CD14-positive monocyte (primary cell): ENCODE data around the gene DNAH10. TPM values are rescaled to one million over a fixed set of nuclear protein-coding genes. Genes with fewer than 3 reads are reported as not detected.

Source experiments
- DNase-seq, 3 donors: peaks; one replicate each; pipeline ENCODE4 v3.0.0-alpha.2; 2011 to 2022
- H2AFZ ChIP-seq: 2 replicates; pipeline ENCODE4 v1.6.0; 2012; ENCODE audit warnings: mild to moderate bottlenecking, low read depth, low read length, inconsistent platforms; ENCODE audit not compliant: insufficient read depth, poor library complexity, severe bottlenecking
- H3K27ac ChIP-seq, 2 donors: 1 replicate in 1 of 2; 2 replicates in 1 of 2; pipeline ENCODE4 v1.5.1; 2012 to 2013; ENCODE audit warnings: low read length in 2 of 2, control low read depth in 1 of 2, inconsistent platforms in 1 of 2, low read depth in 1 of 2, mild to moderate bottlenecking in 1 of 2
- H3K27me3 ChIP-seq, 2 donors: one replicate each; pipeline versions ENCODE4 v1.6.0 to v1.6.1; 2011 to 2013; ENCODE audit warnings: low read length in 2 of 2; ENCODE audit not compliant: control insufficient read depth in 2 of 2, insufficient read depth in 2 of 2
- H3K36me3 ChIP-seq, 2 donors: replicated peaks in 1 of 2; 1 replicate in 1 of 2; 2 replicates in 1 of 2; pipeline versions ENCODE4 v1.5.1 to v1.6.1; 2012 to 2013; ENCODE audit warnings: low read length in 2 of 2, control low read depth in 1 of 2, inconsistent platforms in 1 of 2, mild to moderate bottlenecking in 1 of 2; ENCODE audit not compliant: insufficient read depth in 2 of 2, control insufficient read depth in 1 of 2
- H3K4me1 ChIP-seq, 2 donors: 1 replicate in 1 of 2; 2 replicates in 1 of 2; pipeline versions ENCODE4 v1.5.1 to v1.6.1; 2012 to 2013; ENCODE audit warnings: low read length in 2 of 2, control low read depth in 1 of 2, inconsistent platforms in 1 of 2, mild to moderate bottlenecking in 1 of 2, moderate library complexity in 1 of 2; ENCODE audit not compliant: insufficient read depth in 2 of 2, control insufficient read depth in 1 of 2
- H3K4me2 ChIP-seq: replicated peaks from 2 replicates; pipeline ENCODE3; 2012; ENCODE audit warnings: low read length, moderate library complexity, mild to moderate bottlenecking; ENCODE audit not compliant: poor library complexity, severe bottlenecking; ENCODE audit errors: extremely low read depth
- H3K4me3 ChIP-seq, 3 experiments: fragments of 200-600 bp in 1 of 3; sonication (generic) in 1 of 3; replicated peaks in 1 of 3; 1 replicate in 2 of 3; 2 replicates in 1 of 3; pipeline ENCODE4 v1.5.1; 2011 to 2013; ENCODE audit warnings: low read length in 3 of 3, mild to moderate bottlenecking in 3 of 3, control low read depth in 2 of 3, low read depth in 2 of 3, inconsistent platforms in 1 of 3, moderate library complexity in 1 of 3
- H3K79me2 ChIP-seq: 2 replicates; pipeline ENCODE4 v1.6.0; 2012; ENCODE audit warnings: mild to moderate bottlenecking, control low read depth, inconsistent platforms, low read length, moderate library complexity; ENCODE audit not compliant: insufficient read depth
- H3K9ac ChIP-seq: 2 replicates; pipeline ENCODE4 v1.6.0; 2017; ENCODE audit warnings: low read length, mild to moderate bottlenecking; ENCODE audit not compliant: insufficient read depth, poor library complexity, severe bottlenecking
- H3K9me3 ChIP-seq, 2 donors: replicated peaks in 1 of 2; 1 replicate in 1 of 2; 2 replicates in 1 of 2; pipeline versions ENCODE4 v1.5.1 to v1.6.1; 2012 to 2013; ENCODE audit warnings: low read length in 2 of 2, control low read depth in 1 of 2; ENCODE audit not compliant: control insufficient read depth in 1 of 2, insufficient read depth in 1 of 2
- H4K20me1 ChIP-seq: 2 replicates; pipeline ENCODE4 v1.6.0; 2012; ENCODE audit warnings: mild to moderate bottlenecking, low read length, control low read depth, moderate library complexity; ENCODE audit not compliant: insufficient read depth
- H3K27ac Mint-ChIP-seq, 7 donors: one replicate each; pipeline ENCODE4 v1.8.0; 2020; ENCODE audit warnings: mild to moderate bottlenecking in 7 of 7, mixed read lengths in 7 of 7, moderate library complexity in 6 of 7, inconsistent platforms in 2 of 7
- H3K27me3 Mint-ChIP-seq, 3 donors: one replicate each; pipeline ENCODE4 v1.8.0; 2021 to 2022; ENCODE audit warnings: low read depth in 3 of 3, mild to moderate bottlenecking in 3 of 3, mixed read lengths in 3 of 3, moderate library complexity in 3 of 3, inconsistent platforms in 1 of 3
- H3K36me3 Mint-ChIP-seq, 2 donors: one replicate each; pipeline ENCODE4 v1.8.0; 2020; ENCODE audit warnings: mixed read lengths in 2 of 2, inconsistent platforms in 1 of 2, mild to moderate bottlenecking in 1 of 2
- H3K4me1 Mint-ChIP-seq: one replicate; pipeline ENCODE4 v1.8.0; 2020; ENCODE audit warnings: mild to moderate bottlenecking, mixed read lengths
- H3K4me3 Mint-ChIP-seq, 2 donors: one replicate each; pipeline ENCODE4 v1.8.0; 2020; ENCODE audit warnings: mild to moderate bottlenecking in 2 of 2, mixed read lengths in 2 of 2, moderate library complexity in 1 of 2
- H3K9me3 Mint-ChIP-seq, 7 donors: one replicate each; pipeline ENCODE4 v1.8.0; 2020 to 2022; ENCODE audit warnings: mixed read lengths in 7 of 7, mild to moderate bottlenecking in 6 of 7, moderate library complexity in 6 of 7, inconsistent platforms in 2 of 7
- CTCF ChIP-seq: fragments of 200-600 bp; IDR thresholded peaks from one replicate; pipeline ENCODE4 v1.8.0; 2022; ENCODE audit warnings: antibody characterized with exemption, mild to moderate bottlenecking
- WGBS: methylation state at CpG from one replicate; pipeline ENCODE4 v1.1.5; 2013; ENCODE audit warnings: missing lambda C conversion rate; ENCODE audit not compliant: insufficient coverage; 5-methylcytosine and 5-hydroxymethylcytosine counted together
- intact Hi-C, 2 donors: fragments of 100-400 bp; cut with micrococcal nuclease; formaldehyde crosslinking; loops; one replicate each; pipeline versions ENCODE4 v1.15.0 to v1.15.1; 2023
- polyA plus RNA-seq, 3 donors: library from polyadenylated mRNA; depleted of rRNA in 1 of 3; unstranded in 2 of 3; stranded (reverse) in 1 of 3; fragments of 300-500 nt in 2 of 3; fragments of >200 nt in 1 of 3; fragmentation: Illumina TruSeq in 2 of 3; gene quantifications; 1 replicate in 2 of 3; 2 replicates in 1 of 3; pipeline ENCODE4 v1.2.3, GENCODE V29; 2012 to 2021

The DNAH10 gene
- polyA plus RNA-seq, 3 donors = not detected

- Histone ChIP-seq H3K4me1 (no peaks in the 10 kb centered on the region), H3K27me3 (no peaks in the 10 kb centered on the region), H3K9ac (no peak overlapping the region), H3K36me3 (no peaks in the 10 kb centered on the region), H3K4me2 (no peak overlapping the region), H3K9me3 (no peaks in the 10 kb centered on the region), H3K4me3 (no peak overlapping the region), H4K20me1 (no peaks in the 10 kb centered on the region), H3K79me2 (no peaks in the 10 kb centered on the region), H2AFZ (no peak overlapping the region), H3K27ac (no peak overlapping the region)
- H3K27me3 Mint-ChIP-seq = peaks cover 4 to 7% (median 6%) of the 10 kb centered on the region in 3 donors
- no peak for TF ChIP-seq CTCF
- no peak overlapping the region for H3K4me3 Mint-ChIP-seq
- peaks cover 3% of the 10 kb centered on the region for H3K4me1 Mint-ChIP-seq
- 86% methylated on average over 6 of the region's 7 CpGs for WGBS
- no peak overlapping the region for H3K27ac Mint-ChIP-seq
- no peaks in the 10 kb centered on the region for H3K36me3 Mint-ChIP-seq
- intact Hi-C loops = no loop called here
- DNase-seq = no peak
- H3K9me3 Mint-ChIP-seq = peaks cover 0 to 2% (median 0%) of the 10 kb centered on the region in 7 donors
Measured at GRCh38 chr12:123923927-123924326, 161.8 kb downstream of the DNAH10 start.

- peaks cover 3% of the 10 kb centered on the region for H3K4me1 Mint-ChIP-seq
- H3K4me3 ChIP-seq = no peak overlapping the region
- H3K79me2 ChIP-seq = no peaks in the 10 kb centered on the region
- no peaks in the 10 kb centered on the region for H3K36me3 Mint-ChIP-seq
- DNase-seq = no peak
- H3K9ac ChIP-seq = no peak overlapping the region
- H3K36me3 ChIP-seq = no peaks in the 10 kb centered on the region
- no peak overlapping the region for H3K27ac Mint-ChIP-seq
- no peaks in the 10 kb centered on the region for H4K20me1 ChIP-seq
- H2AFZ ChIP-seq = no peak overlapping the region
- intact Hi-C loops = no loop called here
- H3K4me1 ChIP-seq = no peaks in the 10 kb centered on the region
- no peak overlapping the region for H3K27ac ChIP-seq
- TF ChIP-seq CTCF = no peak
- H3K9me3 ChIP-seq = no peaks in the 10 kb centered on the region
- H3K27me3 ChIP-seq = no peaks in the 10 kb centered on the region
- no peak overlapping the region for H3K4me2 ChIP-seq
- peaks cover 4 to 7% (median 6%) of the 10 kb centered on the region in 3 donors for H3K27me3 Mint-ChIP-seq
- H3K9me3 Mint-ChIP-seq = peaks cover 0 to 2% (median 0%) of the 10 kb centered on the region in 7 donors
- no peak overlapping the region for H3K4me3 Mint-ChIP-seq
- WGBS = no CpG with 5 or more reads among the region's 4 CpGs
Measured at GRCh38 chr12:123924539-123924938, 162.4 kb downstream of the DNAH10 start.
